ENCODE measurements around the gene SDR9C7. TPM values are rescaled to one million over a fixed set of nuclear protein-coding genes. Genes with fewer than 3 reads are reported as not detected.
"Not testable (repeated sequence)": the region's sequence is repeated elsewhere in the genome, so short reads cannot be mapped to it uniquely, and the experiment has no call there.

The SDR9C7 gene
- total RNA-seq, 1 donor from 2014 or later, result not detected

DNA sequence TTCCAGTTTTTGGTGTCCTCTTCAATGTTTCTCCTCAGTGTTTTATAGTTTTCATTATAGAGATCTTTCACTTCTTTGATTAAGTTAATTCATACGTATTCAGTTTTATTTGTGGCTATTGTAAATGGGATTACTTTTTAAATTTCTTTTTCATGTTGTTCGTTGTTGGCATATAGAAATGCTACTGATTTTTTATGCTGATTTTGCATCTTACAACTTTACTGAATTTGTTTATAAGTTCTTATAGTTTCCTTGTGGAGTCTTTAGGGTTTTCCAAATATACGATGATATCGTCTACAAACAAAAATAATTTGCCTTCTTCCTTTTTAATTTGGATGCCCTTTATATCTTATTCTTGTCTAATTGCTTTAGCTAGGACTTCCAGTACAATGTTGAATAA is 9.7 kb upstream of the SDR9C7 start:
- Mint-ChIP-seq H3K27ac (no peak overlapping the region), H3K36me3 (ENCODE audit: low read depth) (no peaks in the 10 kb centered on the region)
- no peak for DNase-seq (ENCODE audit: low spot score)

GRCh38 chr12:56943374-56943773 is 9.2 kb upstream of the SDR9C7 start:
- intact Hi-C loops (cut with micrococcal nuclease); DNase-seq (ENCODE audit: low spot score); H3K36me3 Mint-ChIP-seq (ENCODE audit: low read depth); H3K4me3 Mint-ChIP-seq (ENCODE audit: low read depth); H3K4me1 Mint-ChIP-seq (ENCODE audit: low read depth); H3K9me3 Mint-ChIP-seq; H3K27ac Mint-ChIP-seq: not testable (repeated sequence)
- H3K27me3 Mint-ChIP-seq (ENCODE audit: low read depth), result peaks cover 41% of the 10 kb centered on the region

More for the DNA sequence above, 9.7 kb upstream of the SDR9C7 start:
- peaks cover 8% of the 10 kb centered on the region for H3K4me1 Mint-ChIP-seq (ENCODE audit: low read depth)
- peaks cover 41% of the 10 kb centered on the region for H3K27me3 Mint-ChIP-seq (ENCODE audit: low read depth)
- intact Hi-C loops (cut with micrococcal nuclease), result no loop called here
- H3K9me3 Mint-ChIP-seq, result no peaks in the 10 kb centered on the region
- no peak overlapping the region for H3K4me3 Mint-ChIP-seq (ENCODE audit: low read depth)

- intact Hi-C loops (cut with micrococcal nuclease), result no loop called here
- Mint-ChIP-seq H3K36me3 (ENCODE audit: low read depth) (no peaks in the 10 kb centered on the region), H3K4me1 (ENCODE audit: low read depth) (peaks cover 8% of the 10 kb centered on the region), H3K4me3 (ENCODE audit: low read depth) (no peak overlapping the region), H3K27me3 (ENCODE audit: low read depth) (peaks cover 35% of the 10 kb centered on the region), H3K9me3 (no peaks in the 10 kb centered on the region), H3K27ac (no peak overlapping the region)
- no peak for DNase-seq (ENCODE audit: low spot score)
Measured at GRCh38 chr12:56941299-56942017, 7.2 kb upstream of the SDR9C7 start.

GRCh38 chr12:56940942-56941298 is 6.7 kb upstream of the SDR9C7 start:
- H3K27ac Mint-ChIP-seq; H3K36me3 Mint-ChIP-seq (ENCODE audit: low read depth); H3K4me3 Mint-ChIP-seq (ENCODE audit: low read depth); intact Hi-C loops (cut with micrococcal nuclease); DNase-seq (ENCODE audit: low spot score); H3K9me3 Mint-ChIP-seq; H3K4me1 Mint-ChIP-seq (ENCODE audit: low read depth): not testable (repeated sequence)
- peaks cover 30% of the 10 kb centered on the region for H3K27me3 Mint-ChIP-seq (ENCODE audit: low read depth)

DNA sequence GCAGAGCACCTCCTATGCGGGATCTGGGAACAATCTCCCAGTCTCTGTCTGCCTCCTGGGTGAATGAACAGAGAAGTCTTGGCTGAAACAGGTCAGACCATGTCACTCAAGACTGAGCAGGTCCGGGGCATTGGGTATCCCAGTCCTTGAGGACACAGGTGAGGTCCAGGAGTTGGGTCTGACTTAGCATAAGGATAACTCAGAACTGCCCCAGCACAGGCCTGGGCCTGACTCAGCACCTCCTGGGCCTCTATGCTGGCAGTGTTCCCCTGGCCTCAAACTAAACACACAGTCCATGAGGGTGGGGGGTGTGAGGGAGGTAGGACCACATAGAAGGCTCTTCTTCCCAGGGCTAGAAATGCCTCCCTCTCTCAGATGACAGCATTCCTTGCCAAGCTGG is 1.5 kb upstream of the SDR9C7 start:
- H3K4me3 Mint-ChIP-seq (ENCODE audit: low read depth), result no peak overlapping the region
- peaks cover 4% of the 10 kb centered on the region for H3K4me1 Mint-ChIP-seq (ENCODE audit: low read depth)
- no peak for DNase-seq (ENCODE audit: low spot score)
- no peaks in the 10 kb centered on the region for H3K36me3 Mint-ChIP-seq (ENCODE audit: low read depth)
- H3K9me3 Mint-ChIP-seq, result no peaks in the 10 kb centered on the region
- intact Hi-C loops (cut with micrococcal nuclease), result no loop called here
- peaks cover 4% of the 10 kb centered on the region for H3K27me3 Mint-ChIP-seq (ENCODE audit: low read depth)
- no peak overlapping the region for H3K27ac Mint-ChIP-seq

DNA sequence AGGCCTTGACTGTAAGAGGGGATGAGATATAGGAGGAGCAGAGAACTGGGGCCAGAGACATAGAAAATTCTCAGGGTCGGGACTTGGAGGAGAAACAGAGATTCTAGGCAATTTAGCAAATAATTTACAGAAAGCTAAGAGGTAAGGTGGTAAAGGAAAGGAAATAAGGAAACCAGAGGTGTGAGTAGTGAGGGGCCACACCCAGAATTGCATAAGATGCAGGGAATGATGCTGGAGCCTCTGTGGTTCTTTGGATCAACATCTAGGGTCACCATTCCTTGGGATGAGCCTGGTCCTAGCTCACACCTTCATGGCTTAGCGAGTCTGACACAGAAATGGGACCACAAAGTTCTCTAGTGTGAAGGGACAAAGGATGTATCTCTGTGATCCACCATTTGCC is 949 bp upstream of the SDR9C7 start:
- DNase-seq (ENCODE audit: low spot score), result no peak
- Mint-ChIP-seq H3K4me3 (ENCODE audit: low read depth) (no peak overlapping the region), H3K9me3 (no peaks in the 10 kb centered on the region), H3K27ac (no peak overlapping the region), H3K27me3 (ENCODE audit: low read depth) (peaks cover 4% of the 10 kb centered on the region), H3K36me3 (ENCODE audit: low read depth) (no peaks in the 10 kb centered on the region), H3K4me1 (ENCODE audit: low read depth) (peaks cover 4% of the 10 kb centered on the region)
- intact Hi-C loops (cut with micrococcal nuclease), result no loop called here

DNA sequence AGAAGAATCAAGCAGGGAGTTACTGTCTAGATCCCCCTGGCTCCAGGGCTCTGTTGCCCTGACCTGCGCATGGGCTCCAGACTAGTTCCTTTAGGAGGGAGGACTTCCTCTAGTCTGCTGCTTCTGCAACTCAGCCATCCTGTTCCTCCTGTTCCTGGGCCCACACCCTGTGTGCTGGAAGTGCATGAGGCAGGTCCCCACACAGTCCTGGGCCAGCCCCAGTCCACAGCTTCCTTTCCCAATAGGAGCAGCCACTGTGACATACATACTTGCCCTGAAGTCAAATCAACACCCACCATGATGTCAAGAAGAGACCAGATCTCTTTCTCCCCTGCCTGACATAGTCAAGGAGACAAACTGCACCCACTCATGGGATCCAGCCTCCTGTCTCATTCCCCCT is 1.3 kb downstream of the SDR9C7 start:
- Mint-ChIP-seq H3K27ac (no peak overlapping the region), H3K27me3 (ENCODE audit: low read depth) (peaks cover 4% of the 10 kb centered on the region), H3K4me3 (ENCODE audit: low read depth) (no peak overlapping the region), H3K36me3 (ENCODE audit: low read depth) (no peaks in the 10 kb centered on the region), H3K9me3 (no peaks in the 10 kb centered on the region), H3K4me1 (ENCODE audit: low read depth) (peaks cover 7% of the 10 kb centered on the region)
- intact Hi-C loops (cut with micrococcal nuclease), result no loop called here
- no peak for DNase-seq (ENCODE audit: low spot score)

- Mint-ChIP-seq H3K27ac (no peak overlapping the region), H3K4me3 (ENCODE audit: low read depth) (no peak overlapping the region), H3K36me3 (ENCODE audit: low read depth) (no peaks in the 10 kb centered on the region), H3K27me3 (ENCODE audit: low read depth) (peaks cover 7% of the 10 kb centered on the region), H3K9me3 (no peaks in the 10 kb centered on the region), H3K4me1 (ENCODE audit: low read depth) (peaks cover 7% of the 10 kb centered on the region)
- intact Hi-C loops (cut with micrococcal nuclease), result no loop called here
- no peak for DNase-seq (ENCODE audit: low spot score)
Measured at GRCh38 chr12:56932146-56932545, 2.1 kb downstream of the SDR9C7 start.

DNA sequence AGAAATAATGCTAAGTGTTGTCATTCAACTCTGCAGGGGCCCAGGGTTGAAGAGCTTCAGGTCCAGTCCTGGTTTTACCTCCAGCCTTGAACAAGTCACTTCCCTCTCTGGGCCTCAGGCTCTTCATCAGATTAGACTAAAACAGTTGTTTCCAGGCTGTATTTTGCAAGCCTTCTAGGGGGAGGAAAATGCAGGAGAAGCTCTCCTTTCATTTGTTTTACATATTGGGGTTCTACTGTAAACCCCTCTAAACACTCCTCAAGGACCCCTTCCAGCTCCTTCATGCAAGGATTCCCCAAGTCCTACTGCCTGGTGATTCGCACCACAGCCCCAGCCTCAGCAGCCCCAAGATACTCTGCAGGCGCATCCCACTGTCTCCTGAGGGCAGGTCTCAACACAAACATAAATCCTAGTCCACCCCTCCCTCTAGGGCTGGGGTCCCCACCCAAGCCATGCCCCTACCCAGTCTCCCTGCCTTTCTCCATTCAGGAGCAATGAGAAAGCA is 2.7 kb downstream of the SDR9C7 start:
- DNase-seq (ENCODE audit: low spot score), result no peak
- Mint-ChIP-seq H3K27ac (peak overlapping the region; percentile 12), H3K36me3 (ENCODE audit: low read depth) (no peaks in the 10 kb centered on the region), H3K27me3 (ENCODE audit: low read depth) (peaks cover 10% of the 10 kb centered on the region), H3K4me1 (ENCODE audit: low read depth) (peaks cover 7% of the 10 kb centered on the region), H3K9me3 (no peaks in the 10 kb centered on the region), H3K4me3 (ENCODE audit: low read depth) (no peak overlapping the region)
- intact Hi-C loops (cut with micrococcal nuclease), result no loop called here

- Mint-ChIP-seq H3K36me3 (ENCODE audit: low read depth) (no peaks in the 10 kb centered on the region), H3K4me1 (ENCODE audit: low read depth) (peaks cover 7% of the 10 kb centered on the region), H3K27ac (no peak overlapping the region), H3K27me3 (ENCODE audit: low read depth) (peaks cover 10% of the 10 kb centered on the region), H3K4me3 (ENCODE audit: low read depth) (no peak overlapping the region), H3K9me3 (no peaks in the 10 kb centered on the region)
- intact Hi-C loops (cut with micrococcal nuclease), result no loop called here
- no peak for DNase-seq (ENCODE audit: low spot score)
Measured at GRCh38 chr12:56930241-56930640, 4.0 kb downstream of the SDR9C7 start.

GRCh38 chr12:56929780-56930179 is 4.4 kb downstream of the SDR9C7 start:
- intact Hi-C loops (cut with micrococcal nuclease), result no loop called here
- Mint-ChIP-seq H3K9me3 (no peaks in the 10 kb centered on the region), H3K4me3 (ENCODE audit: low read depth) (no peak overlapping the region), H3K27ac (no peak overlapping the region), H3K4me1 (ENCODE audit: low read depth) (peaks cover 7% of the 10 kb centered on the region), H3K36me3 (ENCODE audit: low read depth) (no peaks in the 10 kb centered on the region), H3K27me3 (ENCODE audit: low read depth) (peaks cover 10% of the 10 kb centered on the region)
- no peak for DNase-seq (ENCODE audit: low spot score)

DNA sequence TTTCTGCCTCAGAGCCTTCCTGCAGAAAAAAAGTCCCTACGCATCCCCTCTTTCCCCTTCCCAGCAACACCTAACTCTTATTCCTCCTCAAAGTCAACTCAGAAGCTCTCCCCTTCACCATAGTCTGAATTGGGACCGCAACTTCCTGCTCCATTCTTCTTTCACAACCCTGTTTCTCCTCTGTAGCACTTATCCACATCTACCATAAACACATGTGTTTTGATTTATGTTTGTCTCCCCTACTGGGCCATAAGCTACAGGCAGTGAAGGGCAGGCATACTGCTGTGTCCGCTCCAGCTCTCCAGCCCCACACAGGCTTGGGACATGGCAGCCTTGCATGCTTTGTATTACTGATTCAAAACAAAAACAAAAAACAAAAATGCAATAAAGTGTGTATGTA is 5.9 kb downstream of the SDR9C7 start:
- no peak overlapping the region for H3K4me3 Mint-ChIP-seq (ENCODE audit: low read depth)
- no peaks in the 10 kb centered on the region for H3K9me3 Mint-ChIP-seq
- no peak overlapping the region for H3K27ac Mint-ChIP-seq
- H3K4me1 Mint-ChIP-seq (ENCODE audit: low read depth), result peaks cover 7% of the 10 kb centered on the region
- intact Hi-C loops (cut with micrococcal nuclease), result no loop called here
- no peaks in the 10 kb centered on the region for H3K36me3 Mint-ChIP-seq (ENCODE audit: low read depth)
- no peak for DNase-seq (ENCODE audit: low spot score)
- peaks cover 10% of the 10 kb centered on the region for H3K27me3 Mint-ChIP-seq (ENCODE audit: low read depth)

GRCh38 chr12:56927281-56927680 is 6.9 kb downstream of the SDR9C7 start:
- peaks cover 10% of the 10 kb centered on the region for H3K27me3 Mint-ChIP-seq (ENCODE audit: low read depth)
- no peak overlapping the region for H3K4me3 Mint-ChIP-seq (ENCODE audit: low read depth)
- intact Hi-C loops (cut with micrococcal nuclease), result no loop called here
- no peaks in the 10 kb centered on the region for H3K9me3 Mint-ChIP-seq
- H3K27ac Mint-ChIP-seq, result no peak overlapping the region
- peaks cover 7% of the 10 kb centered on the region for H3K4me1 Mint-ChIP-seq (ENCODE audit: low read depth)
- no peaks in the 10 kb centered on the region for H3K36me3 Mint-ChIP-seq (ENCODE audit: low read depth)
- DNase-seq (ENCODE audit: low spot score), result no peak

- peaks cover 3% of the 10 kb centered on the region for H3K27me3 Mint-ChIP-seq (ENCODE audit: low read depth)
- H3K9me3 Mint-ChIP-seq, result peaks cover 11% of the 10 kb centered on the region
- no peak overlapping the region for H3K4me3 Mint-ChIP-seq (ENCODE audit: low read depth)
- DNase-seq (ENCODE audit: low spot score), result no peak
- H3K27ac Mint-ChIP-seq, result no peak overlapping the region
- H3K36me3 Mint-ChIP-seq (ENCODE audit: low read depth), result no peaks in the 10 kb centered on the region
- H3K4me1 Mint-ChIP-seq (ENCODE audit: low read depth), result no peaks in the 10 kb centered on the region
- intact Hi-C loops (cut with micrococcal nuclease), result no loop called here
Measured at GRCh38 chr12:56922031-56922430, 12.2 kb downstream of the SDR9C7 start.
